Measurements from ENCODE around the gene IQGAP2.
"Not testable (repeated sequence)": the region's sequence is repeated elsewhere in the genome, so short reads cannot be mapped to it uniquely, and the experiment has no call there.

Gene IQGAP2

GRCh38 chr5:76716456-76717157 is 313.5 kb downstream of the IQGAP2 start:
- no peak for DNase-seq (ENCODE audit: low spot score)

- DNase-seq (ENCODE audit: low spot score) = no peak
These were observed 314.4 kb downstream of the IQGAP2 start for GRCh38 chr5:76717222-76718083.

- DNase-seq (ENCODE audit: low spot score) = no peak
These were observed 315.3 kb downstream of the IQGAP2 start for GRCh38 chr5:76718381-76718832.

- DNase-seq (ENCODE audit: low spot score) = no peak
These were observed 315.8 kb downstream of the IQGAP2 start for GRCh38 chr5:76718880-76719279.

- DNase-seq (ENCODE audit: low spot score) = no peak
These were observed 318.0 kb downstream of the IQGAP2 start for GRCh38 chr5:76720988-76721569.

GRCh38 chr5:76723266-76723665 is 320.2 kb downstream of the IQGAP2 start:
- no peak for DNase-seq (ENCODE audit: low spot score)

GRCh38 chr5:76723906-76724305 is 320.8 kb downstream of the IQGAP2 start:
- DNase-seq (ENCODE audit: low spot score) = no peak

- DNase-seq (ENCODE audit: low spot score) = no peak
These were observed 321.8 kb downstream of the IQGAP2 start for GRCh38 chr5:76724871-76725270.

GRCh38 chr5:76728965-76729364 is 325.9 kb downstream of the IQGAP2 start:
- DNase-seq (ENCODE audit: low spot score) = no peak

GRCh38 chr5:76729373-76730290 is 326.5 kb downstream of the IQGAP2 start:
- DNase-seq (ENCODE audit: low spot score) = no peak

- DNase-seq (ENCODE audit: low spot score) = no peak
These were observed 329.4 kb downstream of the IQGAP2 start for GRCh38 chr5:76732405-76733048.

GRCh38 chr5:76733049-76733417 is 329.9 kb downstream of the IQGAP2 start:
- DNase-seq (ENCODE audit: low spot score) = no peak

GRCh38 chr5:76735762-76736545 is 332.9 kb downstream of the IQGAP2 start:
- DNase-seq (ENCODE audit: low spot score) = no peak

- DNase-seq (ENCODE audit: low spot score) = no peak
These were observed 333.8 kb downstream of the IQGAP2 start for GRCh38 chr5:76736679-76737556.

- DNase-seq (ENCODE audit: low spot score) = no peak
These were observed 334.8 kb downstream of the IQGAP2 start for GRCh38 chr5:76737846-76738245.

- DNase-seq (ENCODE audit: low spot score) = not testable (repeated sequence)
These were observed 338.4 kb downstream of the IQGAP2 start for GRCh38 chr5:76741506-76741905.

- DNase-seq (ENCODE audit: low spot score) = no peak
These were observed 339.5 kb downstream of the IQGAP2 start for GRCh38 chr5:76742583-76742982.

GRCh38 chr5:76744632-76745031 is 341.5 kb downstream of the IQGAP2 start:
- no peak for DNase-seq (ENCODE audit: low spot score)

- DNase-seq (ENCODE audit: low spot score) = no peak
These were observed 342.6 kb downstream of the IQGAP2 start for GRCh38 chr5:76745670-76746069.

- DNase-seq (ENCODE audit: low spot score) = no peak
These were observed 343.6 kb downstream of the IQGAP2 start for GRCh38 chr5:76746677-76747076.

Data from LoVo (cell line).